CD8-positive, alpha-beta memory T cell (primary cell): Measurements from ENCODE around the gene RNF220. TPM values are rescaled to one million over a fixed set of nuclear protein-coding genes. Genes with fewer than 3 reads are reported as not detected.

ENCODE experiments used
- CTCF ChIA-PET: fragments of 350-600 bp; sonication (Branson Sonifier 250); formaldehyde crosslinking; loops from one replicate; lab custom pipeline; 2021; ENCODE audit warnings: antibody characterized with exemption; lab: Charles Lee
- POLR2A ChIA-PET: fragments of 350-600 bp; sonication (Branson Sonifier 250); formaldehyde crosslinking; loops from one replicate; lab custom pipeline; 2021; ENCODE audit warnings: antibody characterized with exemption; lab: Charles Lee
- DNase-seq, 5 donors: peaks; one replicate each; pipeline versions ENCODE4 v3.0.0 to v3.0.0-alpha.2; 2020 to 2022; ENCODE audit warnings: mixed read lengths in 1 of 5
- H3K27ac ChIP-seq: one replicate; pipeline ENCODE4 v1.7.0; 2013; ENCODE audit warnings: low read depth, mild to moderate bottlenecking, low read length, moderate library complexity
- H3K27me3 ChIP-seq: 2 replicates; pipeline ENCODE4 v1.7.0; 2013; ENCODE audit warnings: low read length, mild to moderate bottlenecking; ENCODE audit not compliant: insufficient read depth, poor library complexity, severe bottlenecking
- H3K36me3 ChIP-seq: 2 replicates; pipeline ENCODE4 v1.7.0; 2013; ENCODE audit warnings: mild to moderate bottlenecking, low read length, moderate library complexity; ENCODE audit not compliant: insufficient read depth
- H3K4me1 ChIP-seq: 2 replicates; pipeline ENCODE4 v1.7.0; 2013; ENCODE audit warnings: mild to moderate bottlenecking, low read length, moderate library complexity; ENCODE audit not compliant: insufficient read depth
- H3K4me3 ChIP-seq: 2 replicates; pipeline ENCODE4 v1.7.0; 2013; ENCODE audit warnings: mild to moderate bottlenecking, low read length
- H3K9me3 ChIP-seq: 2 replicates; pipeline ENCODE4 v1.7.0; 2013; ENCODE audit warnings: mild to moderate bottlenecking, low read length
- H3K27ac Mint-ChIP-seq, 8 donors: one replicate each; pipeline ENCODE4 v1.8.0; 2020 to 2021; ENCODE audit warnings: mixed read lengths in 8 of 8, mild to moderate bottlenecking in 6 of 8, inconsistent platforms in 3 of 8, moderate library complexity in 3 of 8
- H3K27me3 Mint-ChIP-seq, 2 donors: one replicate each; pipeline ENCODE4 v1.8.0; 2020 to 2021; ENCODE audit warnings: mixed read lengths in 2 of 2, mild to moderate bottlenecking in 1 of 2, moderate library complexity in 1 of 2
- H3K36me3 Mint-ChIP-seq, 3 donors: one replicate each; pipeline ENCODE4 v1.8.0; 2020 to 2021; ENCODE audit warnings: mixed read lengths in 3 of 3, inconsistent platforms in 1 of 3, mild to moderate bottlenecking in 1 of 3
- H3K4me1 Mint-ChIP-seq, 3 donors: one replicate each; pipeline ENCODE4 v1.8.0; 2020 to 2021; ENCODE audit warnings: mixed read lengths in 3 of 3, inconsistent platforms in 1 of 3, mild to moderate bottlenecking in 1 of 3
- H3K4me3 Mint-ChIP-seq, 7 donors: one replicate each; pipeline ENCODE4 v1.8.0; 2020 to 2021; ENCODE audit warnings: mixed read lengths in 7 of 7, mild to moderate bottlenecking in 6 of 7, moderate library complexity in 4 of 7, inconsistent platforms in 2 of 7
- H3K9me3 Mint-ChIP-seq, 5 donors: one replicate each; pipeline ENCODE4 v1.8.0; 2020 to 2022; ENCODE audit warnings: mixed read lengths in 5 of 5, mild to moderate bottlenecking in 3 of 5, moderate library complexity in 2 of 5, inconsistent platforms in 1 of 5
- polyA plus RNA-seq: library from polyadenylated mRNA; unstranded; fragments of 300-500 nt; fragmentation: Illumina TruSeq; gene quantifications from one replicate; pipeline ENCODE4 v1.2.3, GENCODE V29; 2021
- total RNA-seq, 2 experiments: library from RNA; stranded (reverse); gene quantifications; one replicate each; pipeline ENCODE4 v1.2.3, GENCODE V29; 2021

RNF220 gene
- total and polyA plus RNA-seq, 3 experiments from 2014 or later, result 104 to 115 (median 115) TPM

- no peak overlapping the region for H3K27ac ChIP-seq
- H3K27me3 ChIP-seq, result peaks cover 49% of the 10 kb centered on the region
- Mint-ChIP-seq H3K36me3 (no peaks in the 10 kb centered on the region), H3K9me3 (no peaks in the 10 kb centered on the region), H3K4me3 (no peak overlapping the region), H3K27me3 (peaks cover 58 to 75% of the 10 kb centered on the region in 2 donors), H3K27ac (no peak overlapping the region), H3K4me1 (peaks cover 1 to 14% (median 5%) of the 10 kb centered on the region in 3 donors)
- H3K4me1 ChIP-seq, result no peaks in the 10 kb centered on the region
- H3K9me3 ChIP-seq, result no peaks in the 10 kb centered on the region
- ChIA-PET POLR2A (no interaction called here), CTCF (no interaction called here)
- H3K4me3 ChIP-seq, result no peak overlapping the region
- H3K36me3 ChIP-seq, result no peaks in the 10 kb centered on the region
- DNase-seq, result no peak
Observed at GRCh38 chr1:44419901-44420300, 14.8 kb downstream of the RNF220 start.

GRCh38 chr1:44420535-44420934 is 15.5 kb downstream of the RNF220 start:
- Histone ChIP-seq H3K27ac (no peak overlapping the region), H3K27me3 (peaks cover 48% of the 10 kb centered on the region), H3K9me3 (no peaks in the 10 kb centered on the region), H3K36me3 (no peaks in the 10 kb centered on the region), H3K4me3 (no peak overlapping the region), H3K4me1 (no peaks in the 10 kb centered on the region)
- Mint-ChIP-seq H3K27ac (no peak overlapping the region), H3K4me3 (no peak overlapping the region), H3K27me3 (peaks cover 59 to 81% of the 10 kb centered on the region in 2 donors), H3K36me3 (no peaks in the 10 kb centered on the region), H3K9me3 (no peaks in the 10 kb centered on the region), H3K4me1 (peaks cover 1 to 14% (median 5%) of the 10 kb centered on the region in 3 donors)
- POLR2A ChIA-PET, result no interaction called here
- no peak for DNase-seq
- CTCF ChIA-PET, result no interaction called here

GRCh38 chr1:44421446-44421884 is 16.4 kb downstream of the RNF220 start:
- no peaks in the 10 kb centered on the region for H3K4me1 ChIP-seq
- ChIA-PET CTCF (no interaction called here), POLR2A (no interaction called here)
- no peak overlapping the region for H3K27ac ChIP-seq
- H3K36me3 Mint-ChIP-seq, result no peaks in the 10 kb centered on the region
- H3K9me3 Mint-ChIP-seq, result no peaks in the 10 kb centered on the region
- H3K4me1 Mint-ChIP-seq, result peaks cover 1 to 14% (median 5%) of the 10 kb centered on the region in 3 donors
- no peak overlapping the region for H3K4me3 Mint-ChIP-seq
- H3K27ac Mint-ChIP-seq, result peak overlapping the region in 1 of 8 donors; percentile 31
- peaks cover 56 to 80% of the 10 kb centered on the region in 2 donors for H3K27me3 Mint-ChIP-seq
- peaks cover 42% of the 10 kb centered on the region for H3K27me3 ChIP-seq
- DNase-seq, result no peak
- H3K9me3 ChIP-seq, result no peaks in the 10 kb centered on the region
- H3K36me3 ChIP-seq, result no peaks in the 10 kb centered on the region
- H3K4me3 ChIP-seq, result no peak overlapping the region

- H3K27ac ChIP-seq, result no peak overlapping the region
- H3K36me3 ChIP-seq, result no peaks in the 10 kb centered on the region
- Mint-ChIP-seq H3K27ac (no peak overlapping the region), H3K4me3 (no peak overlapping the region), H3K36me3 (no peaks in the 10 kb centered on the region), H3K27me3 (peaks cover 55 to 80% of the 10 kb centered on the region in 2 donors), H3K9me3 (no peaks in the 10 kb centered on the region), H3K4me1 (peaks cover 1 to 14% (median 3%) of the 10 kb centered on the region in 3 donors)
- H3K4me1 ChIP-seq, result no peaks in the 10 kb centered on the region
- H3K27me3 ChIP-seq, result peaks cover 37% of the 10 kb centered on the region
- H3K4me3 ChIP-seq, result no peak overlapping the region
- no peaks in the 10 kb centered on the region for H3K9me3 ChIP-seq
- ChIA-PET CTCF (no interaction called here), POLR2A (no interaction called here)
- no peak for DNase-seq
Observed at GRCh38 chr1:44422161-44422560, 17.1 kb downstream of the RNF220 start.

- H3K36me3 ChIP-seq, result no peaks in the 10 kb centered on the region
- H3K27me3 ChIP-seq, result peaks cover 43% of the 10 kb centered on the region
- no peak overlapping the region for H3K4me3 Mint-ChIP-seq
- ChIA-PET CTCF (no interaction called here), POLR2A (no interaction called here)
- no peak overlapping the region for H3K27ac Mint-ChIP-seq
- peaks cover 57 to 88% of the 10 kb centered on the region in 2 donors for H3K27me3 Mint-ChIP-seq
- H3K9me3 ChIP-seq, result no peaks in the 10 kb centered on the region
- H3K4me3 ChIP-seq, result no peak overlapping the region
- peaks cover 0 to 5% (median 1%) of the 10 kb centered on the region in 3 donors for H3K4me1 Mint-ChIP-seq
- H3K4me1 ChIP-seq, result no peaks in the 10 kb centered on the region
- no peak overlapping the region for H3K27ac ChIP-seq
- no peak for DNase-seq
- H3K36me3 Mint-ChIP-seq, result no peaks in the 10 kb centered on the region
- H3K9me3 Mint-ChIP-seq, result no peaks in the 10 kb centered on the region
Observed at GRCh38 chr1:44423591-44424537, 18.8 kb downstream of the RNF220 start.

- Histone ChIP-seq H3K27me3 (peaks cover 34% of the 10 kb centered on the region), H3K4me3 (no peak overlapping the region), H3K4me1 (no peaks in the 10 kb centered on the region), H3K27ac (no peak overlapping the region), H3K36me3 (no peaks in the 10 kb centered on the region), H3K9me3 (no peaks in the 10 kb centered on the region)
- Mint-ChIP-seq H3K9me3 (no peaks in the 10 kb centered on the region), H3K27me3 (peaks cover 65 to 89% of the 10 kb centered on the region in 2 donors), H3K4me3 (no peak overlapping the region), H3K27ac (no peak overlapping the region), H3K36me3 (no peaks in the 10 kb centered on the region), H3K4me1 (peaks cover 0 to 5% (median 1%) of the 10 kb centered on the region in 3 donors)
- DNase-seq, result no peak
- CTCF ChIA-PET, result no interaction called here
- POLR2A ChIA-PET, result no interaction called here
Observed at GRCh38 chr1:44424747-44425146, 19.7 kb downstream of the RNF220 start.

GRCh38 chr1:44425341-44426082 is 20.5 kb downstream of the RNF220 start:
- no peak for DNase-seq
- Mint-ChIP-seq H3K27ac (no peak overlapping the region), H3K4me3 (no peak overlapping the region), H3K4me1 (peaks cover 0 to 5% (median 1%) of the 10 kb centered on the region in 3 donors), H3K9me3 (no peaks in the 10 kb centered on the region), H3K36me3 (no peaks in the 10 kb centered on the region), H3K27me3 (peaks cover 57 to 81% of the 10 kb centered on the region in 2 donors)
- Histone ChIP-seq H3K4me3 (no peak overlapping the region), H3K9me3 (no peaks in the 10 kb centered on the region), H3K27ac (no peak overlapping the region), H3K4me1 (no peaks in the 10 kb centered on the region), H3K27me3 (peaks cover 30% of the 10 kb centered on the region), H3K36me3 (no peaks in the 10 kb centered on the region)
- CTCF ChIA-PET, result no interaction called here
- POLR2A ChIA-PET, result no interaction called here

- no peak for DNase-seq
- Histone ChIP-seq H3K36me3 (no peaks in the 10 kb centered on the region), H3K9me3 (no peaks in the 10 kb centered on the region), H3K4me1 (no peaks in the 10 kb centered on the region), H3K27ac (no peak overlapping the region), H3K27me3 (peaks cover 19% of the 10 kb centered on the region), H3K4me3 (no peak overlapping the region)
- POLR2A ChIA-PET, result no interaction called here
- Mint-ChIP-seq H3K36me3 (peaks cover 0 to 1% (median 0%) of the 10 kb centered on the region in 3 donors), H3K9me3 (no peaks in the 10 kb centered on the region), H3K4me1 (no peaks in the 10 kb centered on the region), H3K27me3 (peaks cover 35 to 47% of the 10 kb centered on the region in 2 donors), H3K27ac (no peak overlapping the region), H3K4me3 (no peak overlapping the region)
- CTCF ChIA-PET, result no interaction called here
Observed at GRCh38 chr1:44431861-44432260, 26.8 kb downstream of the RNF220 start.
